ENCODE results near the gene PARVA. TPM values are rescaled to one million over a fixed set of nuclear protein-coding genes. Genes with fewer than 3 reads are reported as not detected.

The PARVA gene
- total RNA-seq, 1 experiment from 2014 or later = 10.4 TPM

DNA sequence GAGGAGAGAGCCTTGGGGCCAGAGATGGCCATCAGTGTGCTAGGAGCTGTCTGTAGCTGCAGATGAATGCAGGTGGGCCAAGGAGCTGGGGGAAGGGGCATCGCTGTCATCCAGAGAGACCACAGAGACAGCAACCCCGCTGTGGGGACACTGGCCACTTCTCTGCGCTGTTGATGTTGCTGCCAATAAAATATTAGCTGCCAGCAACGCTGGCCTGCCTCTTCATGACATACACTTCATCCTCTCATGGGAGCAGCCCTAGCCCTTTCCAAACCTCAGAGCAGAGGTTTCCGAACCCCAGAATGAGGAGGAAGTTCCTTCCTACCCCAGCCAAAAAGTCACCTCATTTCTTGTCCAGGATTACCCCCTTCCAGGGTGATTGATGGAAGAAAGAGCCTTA is 106.2 kb downstream of the PARVA start:
- no peaks in the 10 kb centered on the region; the same call in 1 of the 2 replicates for H3K27me3 Mint-ChIP-seq (ENCODE audit: low read depth)
- no peak overlapping the region for H3K27ac Mint-ChIP-seq
- DNase-seq (ENCODE audit: low spot score) = no peak
- POLR2A ChIA-PET = no interaction called here
- no peaks in the 10 kb centered on the region for H3K4me1 Mint-ChIP-seq
- peaks cover 3% of the 10 kb centered on the region for H3K36me3 Mint-ChIP-seq
- CTCF ChIA-PET = interaction anchor here (0.6 to 4.9 kb wide), 4 partner anchors 12 to 195 kb away, joined by 3 to 25 read pairs (median 5); no protein-coding TSS in a partner anchor
- H3K9me3 Mint-ChIP-seq = peaks cover 9% of the 10 kb centered on the region
- no peak overlapping the region for H3K4me3 Mint-ChIP-seq
- TF ChIP-seq OVOL2 (CRISPR knock-in tag; IDR thresholded peaks at IDR 0.05; ENCODE audit: borderline replicate concordance) = no peak
- TF ChIP-seq ZNF317 (CRISPR knock-in tag; IDR thresholded peaks at IDR 0.05; ENCODE audit: borderline replicate concordance, low read depth) = no peak
- TF ChIP-seq PRDM15 (CRISPR knock-in tag; IDR thresholded peaks at IDR 0.05) = no peak
- no peak for TF ChIP-seq STAT6 (CRISPR knock-in tag; conservative IDR thresholded peaks at IDR 0.05; ENCODE audit: low read depth)
- TF ChIP-seq ZNF425 (CRISPR knock-in tag; conservative IDR thresholded peaks at IDR 0.05) = no peak
- no peak for TF ChIP-seq IRF2 (CRISPR knock-in tag; IDR thresholded peaks at IDR 0.05; ENCODE audit: borderline replicate concordance, low read depth)
- TF ChIP-seq, protein P1, sequence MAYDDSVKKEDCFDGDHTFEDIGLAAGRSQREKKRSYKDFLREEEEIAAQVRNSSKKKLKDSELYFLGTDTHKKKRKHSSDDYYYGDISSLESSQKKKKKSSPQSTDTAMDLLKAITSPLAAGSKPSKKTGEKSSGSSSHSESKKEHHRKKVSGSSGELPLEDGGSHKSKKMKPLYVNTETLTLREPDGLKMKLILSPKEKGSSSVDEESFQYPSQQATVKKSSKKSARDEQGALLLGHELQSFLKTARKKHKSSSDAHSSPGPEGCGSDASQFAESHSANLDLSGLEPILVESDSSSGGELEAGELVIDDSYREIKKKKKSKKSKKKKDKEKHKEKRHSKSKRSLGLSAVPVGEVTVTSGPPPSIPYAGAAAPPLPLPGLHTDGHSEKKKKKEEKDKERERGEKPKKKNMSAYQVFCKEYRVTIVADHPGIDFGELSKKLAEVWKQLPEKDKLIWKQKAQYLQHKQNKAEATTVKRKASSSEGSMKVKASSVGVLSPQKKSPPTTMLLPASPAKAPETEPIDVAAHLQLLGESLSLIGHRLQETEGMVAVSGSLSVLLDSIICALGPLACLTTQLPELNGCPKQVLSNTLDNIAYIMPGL (CRISPR knock-in tag; IDR thresholded peaks at IDR 0.05) = no peak
- TF ChIP-seq ARID4B (CRISPR knock-in tag; IDR thresholded peaks at IDR 0.05; ENCODE audit: borderline replicate concordance) = no peak
- TF ChIP-seq RORB (CRISPR knock-in tag; IDR thresholded peaks at IDR 0.05) = no peak
- TF ChIP-seq PREB (CRISPR knock-in tag; IDR thresholded peaks at IDR 0.05; ENCODE audit: borderline replicate concordance) = no peak
- no peak for TF ChIP-seq SMAD4 (CRISPR knock-in tag; IDR thresholded peaks at IDR 0.05)
- no peak for TF ChIP-seq ZNF671 (CRISPR knock-in tag; IDR thresholded peaks at IDR 0.05)
- TF ChIP-seq GTF2I (CRISPR knock-in tag; conservative IDR thresholded peaks at IDR 0.05) = no peak
- TF ChIP-seq SMAD3 (CRISPR knock-in tag; IDR thresholded peaks at IDR 0.05; ENCODE audit: borderline replicate concordance) = no peak
- TF ChIP-seq NR2C2 (CRISPR knock-in tag; IDR thresholded peaks at IDR 0.05) = no peak
- ATAC-seq = no peak

Measured in WTC11 (cell line).